DND-41 (cell line): ENCODE measurements around the gene GSK3A.

ENCODE experiments used
- ATAC-seq: fragments of 200-7000 bp; cut with Tn5 transposase; 3 replicates; pipeline ENCODE4 v1.9.1; 2021; ENCODE audit warnings: low read depth; ENCODE audit not compliant: insufficient read depth
- DNase-seq: peaks from one replicate; pipeline ENCODE4 v3.0.0-alpha.2; 2020
- H2AFZ ChIP-seq: 2 replicates; pipeline ENCODE4 v1.6.0; 2012; ENCODE audit warnings: low read depth, low read length
- H3K27ac ChIP-seq: 2 replicates; pipeline ENCODE4 v1.5.1; 2012; ENCODE audit warnings: low read length, inconsistent platforms
- H3K27me3 ChIP-seq: fragments of 200-600 bp; sonication (generic); 2 replicates; pipeline ENCODE4 v1.6.0; 2012; ENCODE audit warnings: low read length, mild to moderate bottlenecking, inconsistent platforms; ENCODE audit not compliant: insufficient read depth, poor library complexity
- H3K36me3 ChIP-seq: 2 replicates; pipeline ENCODE4 v1.5.1; 2012; ENCODE audit warnings: low read length, inconsistent platforms; ENCODE audit not compliant: insufficient read depth
- H3K4me1 ChIP-seq: 2 replicates; pipeline ENCODE4 v1.5.1; 2012; ENCODE audit warnings: mild to moderate bottlenecking, low read length; ENCODE audit not compliant: insufficient read depth
- H3K4me2 ChIP-seq: 2 replicates; pipeline ENCODE4 v1.6.0; 2012; ENCODE audit warnings: mild to moderate bottlenecking, moderate library complexity, low read length, inconsistent platforms; ENCODE audit not compliant: insufficient read depth
- H3K4me3 ChIP-seq, 2 experiments: fragments of 200-600 bp in 1 of 2; shearing (Covaris generic) in 1 of 2; 2 replicates each; pipeline ENCODE4 v1.5.1; 2012 to 2016; ENCODE audit warnings: inconsistent platforms in 2 of 2, low read length in 2 of 2, mild to moderate bottlenecking in 2 of 2, low read depth in 1 of 2, moderate library complexity in 1 of 2
- H3K79me2 ChIP-seq: 2 replicates; pipeline ENCODE4 v1.6.0; 2012; ENCODE audit warnings: low read length, inconsistent platforms; ENCODE audit not compliant: insufficient read depth
- H3K9ac ChIP-seq: 2 replicates; pipeline ENCODE4 v1.6.0; 2012; ENCODE audit warnings: low read depth, mild to moderate bottlenecking, inconsistent platforms, low read length, moderate library complexity
- H3K9me3 ChIP-seq: 2 replicates; pipeline ENCODE4 v1.5.1; 2012; ENCODE audit warnings: low read length, moderate library complexity, mild to moderate bottlenecking, inconsistent platforms; ENCODE audit not compliant: insufficient read depth, severe bottlenecking
- H4K20me1 ChIP-seq: 2 replicates; pipeline ENCODE4 v1.6.0; 2012; ENCODE audit warnings: low read length; ENCODE audit not compliant: insufficient read depth
- CTCF ChIP-seq: IDR thresholded peaks from 2 replicates; pipeline ENCODE4 v1.5.1; 2012; ENCODE audit warnings: borderline replicate concordance, low read length, moderate library complexity, mild to moderate bottlenecking; ENCODE audit not compliant: poor library complexity, severe bottlenecking; ENCODE audit errors: extremely low read depth
- EZH2 ChIP-seq: IDR thresholded peaks from 3 replicates; pipeline ENCODE4 v1.6.1; 2012; ENCODE audit warnings: borderline replicate concordance, low read depth, mild to moderate bottlenecking, moderate library complexity, low read length, inconsistent platforms; ENCODE audit not compliant: severe bottlenecking

GSK3A gene

GRCh38 chr19:42199440-42200115 lies 42.8 kb downstream of the GSK3A start:
- Histone ChIP-seq H3K9me3 (no peaks in the 10 kb centered on the region), H3K36me3 (peaks cover 48% of the 10 kb centered on the region), H3K4me3 (peak overlapping the region in 1 of 2 experiments; percentile 48; a peak in 2 of 4 replicates), H2AFZ (peak overlapping the region; percentile 43), H3K79me2 (peaks cover 16% of the 10 kb centered on the region), H3K4me2 (peak overlapping the region; percentile 63), H3K4me1 (peaks cover 48% of the 10 kb centered on the region), H4K20me1 (peaks cover 5% of the 10 kb centered on the region), H3K9ac (peak overlapping the region; percentile 59), H3K27ac (peak overlapping the region; percentile 79), H3K27me3 (no peaks in the 10 kb centered on the region)
- DNase-seq = peak; percentile 93
- peak; percentile 96 for TF ChIP-seq CTCF
- TF ChIP-seq EZH2 = no peak
- peak; percentile 67 for ATAC-seq

GRCh38 chr19:42198676-42199439 lies 43.5 kb downstream of the GSK3A start:
- Histone ChIP-seq H3K4me3 (peak overlapping the region in 1 of 2 experiments; percentile 48; a peak in 2 of 4 replicates), H3K4me2 (peak overlapping the region; percentile 63), H3K79me2 (peaks cover 12% of the 10 kb centered on the region), H3K4me1 (peaks cover 48% of the 10 kb centered on the region), H3K9me3 (no peaks in the 10 kb centered on the region), H3K27ac (peak overlapping the region; percentile 79), H3K36me3 (peaks cover 42% of the 10 kb centered on the region), H3K9ac (peak overlapping the region; percentile 59), H2AFZ (peak overlapping the region; percentile 43), H3K27me3 (no peaks in the 10 kb centered on the region), H4K20me1 (peaks cover 5% of the 10 kb centered on the region)
- DNase-seq (peak; percentile 97), ATAC-seq (peak; percentile 86)
- TF ChIP-seq EZH2 (no peak), CTCF (peak; percentile 7)

GRCh38 chr19:42197375-42197817 lies 45.0 kb downstream of the GSK3A start:
- DNase-seq = peak; percentile 55
- peaks cover 46% of the 10 kb centered on the region for H3K4me1 ChIP-seq
- H2AFZ ChIP-seq = no peak overlapping the region
- H3K9me3 ChIP-seq = no peaks in the 10 kb centered on the region
- H3K4me2 ChIP-seq = no peak overlapping the region
- no peak for ATAC-seq
- H3K9ac ChIP-seq = no peak overlapping the region
- no peak for TF ChIP-seq CTCF
- TF ChIP-seq EZH2 = no peak
- 0 out of 2 replicates have a peak, but pooled peaks cover 3% of the 10 kb centered on the region for H3K79me2 ChIP-seq
- peak overlapping the region; percentile 28; the same call in 1 of the 2 replicates for H3K27ac ChIP-seq
- H4K20me1 ChIP-seq = peaks cover 5% of the 10 kb centered on the region
- H3K36me3 ChIP-seq = peaks cover 28% of the 10 kb centered on the region
- H3K27me3 ChIP-seq = no peaks in the 10 kb centered on the region
- no peak overlapping the region for H3K4me3 ChIP-seq
